LNCAP (cell line): ENCODE results near the gene ADK.

Source experiments
- CTCF ChIP-seq: fragments of 450-650 bp; IDR thresholded peaks from 2 replicates; pipeline ENCODE4 v1.5.1; 2017; ENCODE audit warnings: mild to moderate bottlenecking

Gene ADK

GRCh38 chr10:74164716-74165529 is 13.9 kb downstream of the ADK start:
- no peak for TF ChIP-seq CTCF

- TF ChIP-seq CTCF, result no peak
Observed at GRCh38 chr10:74165530-74165901, 14.5 kb downstream of the ADK start.

GRCh38 chr10:74167443-74167842 is 16.4 kb downstream of the ADK start:
- TF ChIP-seq CTCF, result no peak

- TF ChIP-seq CTCF, result no peak
Observed at GRCh38 chr10:74171625-74172024, 20.6 kb downstream of the ADK start.

- no peak for TF ChIP-seq CTCF
Observed at GRCh38 chr10:74174521-74174920, 23.5 kb downstream of the ADK start.

- no peak for TF ChIP-seq CTCF
Observed at GRCh38 chr10:74175510-74176379, 24.7 kb downstream of the ADK start.

- no peak for TF ChIP-seq CTCF
Observed at GRCh38 chr10:74176380-74177139, 25.5 kb downstream of the ADK start.
